ENCODE results near the gene ADRA2B.

The ADRA2B gene

DNA sequence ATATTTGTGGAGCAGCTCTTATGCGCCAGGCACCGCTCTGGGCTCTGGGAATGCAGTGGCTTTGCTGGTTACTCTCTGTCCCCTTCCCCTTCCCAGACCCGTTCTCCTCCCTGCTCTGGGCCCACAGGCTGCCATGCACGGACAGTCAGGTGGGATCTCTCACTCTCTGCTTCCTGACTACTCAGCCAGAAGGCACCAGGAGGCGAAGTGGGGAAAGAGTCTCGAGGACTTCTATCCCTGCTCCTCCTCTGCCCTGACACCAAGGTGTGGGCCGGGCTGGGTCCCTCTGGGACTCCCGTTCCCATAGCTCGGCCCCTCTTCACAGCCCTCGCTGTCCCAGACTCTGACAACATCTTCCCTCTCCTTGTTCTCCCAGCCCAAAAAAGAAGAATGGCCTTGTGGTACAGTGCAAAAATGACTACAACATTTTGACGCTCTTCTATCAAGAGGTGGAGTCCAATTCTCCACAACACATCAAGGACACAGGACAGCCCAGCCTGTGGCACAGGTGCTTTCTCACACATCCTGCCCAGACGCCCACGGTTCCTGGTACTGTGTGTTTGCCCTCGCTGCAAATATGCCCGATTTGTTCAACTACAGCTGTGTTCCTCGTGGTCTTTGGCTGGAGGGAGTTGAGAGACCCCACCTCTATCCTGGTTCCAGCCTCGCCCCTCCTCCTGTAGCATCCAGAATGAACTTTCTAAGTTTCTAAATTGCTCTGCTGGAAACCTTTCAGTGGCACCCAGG lies 42.9 kb upstream of the ADRA2B start:
- DNase-seq (ENCODE audit: low read depth): no peak
- TF ChIP-seq POLR2A (IDR thresholded peaks at IDR 0.05; ENCODE audit: extremely low read depth, insufficient read length): no peak
- TF ChIP-seq, protein P1, sequence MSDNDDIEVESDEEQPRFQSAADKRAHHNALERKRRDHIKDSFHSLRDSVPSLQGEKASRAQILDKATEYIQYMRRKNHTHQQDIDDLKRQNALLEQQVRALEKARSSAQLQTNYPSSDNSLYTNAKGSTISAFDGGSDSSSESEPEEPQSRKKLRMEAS (IDR thresholded peaks at IDR 0.05; ENCODE audit: low read depth, low read length): no peak
- H3K4me3 ChIP-seq (ENCODE audit: low read depth, low read length): no peak overlapping the region

- peak overlapping the region; percentile 46 for H3K4me3 ChIP-seq (ENCODE audit: low read depth, low read length)
- no peak for TF ChIP-seq CTCF (IDR thresholded peaks at IDR 0.05; ENCODE audit: low read depth, low read length)
- TF ChIP-seq, protein P1 (IDR thresholded peaks at IDR 0.05; ENCODE audit: low read depth, low read length): no peak
- TF ChIP-seq POLR2A (IDR thresholded peaks at IDR 0.05; ENCODE audit: extremely low read depth, insufficient read length): no peak
- no peak for TF ChIP-seq MYC (IDR thresholded peaks at IDR 0.05; ENCODE audit: low read depth, low read length)
- no peak for DNase-seq (ENCODE audit: low read depth)
Observed at GRCh38 chr2:96158554-96158940, 42.2 kb upstream of the ADRA2B start.

GRCh38 chr2:96157649-96158553 lies 41.5 kb upstream of the ADRA2B start:
- peak overlapping the region; percentile 50 for H3K4me3 ChIP-seq (ENCODE audit: low read depth, low read length)
- TF ChIP-seq MYC (IDR thresholded peaks at IDR 0.05; ENCODE audit: low read depth, low read length): peak; percentile 88
- TF ChIP-seq CTCF (IDR thresholded peaks at IDR 0.05; ENCODE audit: low read depth, low read length): no peak
- TF ChIP-seq POLR2A (IDR thresholded peaks at IDR 0.05; ENCODE audit: extremely low read depth, insufficient read length): peak; percentile 17
- TF ChIP-seq, protein P1 (IDR thresholded peaks at IDR 0.05; ENCODE audit: low read depth, low read length): peak; percentile 73

DNA sequence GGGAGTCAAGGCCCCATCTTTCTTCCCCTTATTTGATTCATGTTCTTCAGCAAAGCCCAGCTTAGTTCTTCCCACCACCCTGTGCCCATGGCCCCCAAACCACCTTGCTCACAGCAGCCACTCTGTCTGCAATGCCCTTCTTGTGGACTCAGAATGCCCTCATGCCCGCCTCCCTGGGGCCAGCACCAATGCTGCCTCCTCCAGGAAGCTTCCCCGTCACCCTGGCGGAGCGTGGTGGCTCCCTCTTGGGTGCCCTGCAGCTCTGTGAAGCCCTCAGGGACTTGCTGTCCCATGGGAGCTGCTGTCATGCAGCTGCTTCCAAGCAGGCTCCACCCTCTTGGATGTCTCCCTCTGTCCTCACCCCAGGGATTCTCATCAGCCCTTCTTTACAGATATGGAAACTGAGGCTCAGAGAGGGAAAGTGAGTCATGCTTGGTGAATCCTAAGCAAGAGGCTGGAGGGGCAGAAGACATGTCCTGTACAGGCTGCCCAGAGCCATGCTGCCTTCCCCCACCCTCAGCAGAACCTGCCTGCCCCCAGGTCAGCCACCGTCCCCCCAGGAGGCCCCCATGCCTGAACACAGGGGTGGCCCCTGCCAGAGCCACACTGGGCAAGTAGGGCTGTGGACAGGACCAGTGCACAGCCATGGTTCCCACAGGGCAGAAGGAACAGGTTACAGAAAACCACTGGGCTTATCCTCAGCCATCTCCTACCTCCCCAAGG lies 40.7 kb upstream of the ADRA2B start:
- peak; percentile 96 for DNase-seq (ENCODE audit: low read depth)
- 0 out of 2 replicates have a peak, but pooled peaks have one; percentile 39 for TF ChIP-seq MYC (IDR thresholded peaks at IDR 0.05; ENCODE audit: low read depth, low read length)
- TF ChIP-seq CTCF (IDR thresholded peaks at IDR 0.05; ENCODE audit: low read depth, low read length): no peak
- H3K4me3 ChIP-seq (ENCODE audit: low read depth, low read length): peak overlapping the region; percentile 50

More at GRCh38 chr2:96157649-96158553, 41.5 kb upstream of the ADRA2B start:
- DNase-seq (ENCODE audit: low read depth): peak; percentile 99

GRCh38 chr2:96156011-96156820 lies 39.8 kb upstream of the ADRA2B start:
- TF ChIP-seq MYC (IDR thresholded peaks at IDR 0.05; ENCODE audit: low read depth, low read length) (no peak), POLR2A (IDR thresholded peaks at IDR 0.05; ENCODE audit: extremely low read depth, insufficient read length) (no peak), CTCF (IDR thresholded peaks at IDR 0.05; ENCODE audit: low read depth, low read length) (no peak)
- TF ChIP-seq, protein P1 (IDR thresholded peaks at IDR 0.05; ENCODE audit: low read depth, low read length): no peak
- DNase-seq (ENCODE audit: low read depth): no peak

More at GRCh38 chr2:96156011-96156820, 39.8 kb upstream of the ADRA2B start:
- no peak overlapping the region for H3K4me3 ChIP-seq (ENCODE audit: low read depth, low read length)
